Effector memory CD8-positive, alpha-beta T cell (primary cell): ENCODE results near the gene MEOX2.

Source experiments
- ATAC-seq: fragments of 150-1000 bp; cut with Tn5 transposase; replicated peaks from 2 replicates; pipeline ENCODE4 v1.10.0; 2021; ENCODE audit warnings: mild to moderate bottlenecking, moderate library complexity
- DNase-seq, 3 experiments: peaks; one replicate each; pipeline ENCODE4 v3.0.0; 2021
- H3K27ac Mint-ChIP-seq, 2 donors: one replicate each; pipeline ENCODE4 v1.8.0; 2022; ENCODE audit warnings: mild to moderate bottlenecking in 2 of 2, mixed read lengths in 2 of 2, moderate library complexity in 2 of 2
- H3K27me3 Mint-ChIP-seq, 2 donors: one replicate each; pipeline ENCODE4 v1.8.0; 2022; ENCODE audit warnings: mixed read lengths in 2 of 2
- H3K36me3 Mint-ChIP-seq: one replicate; pipeline ENCODE4 v1.8.0; 2022; ENCODE audit warnings: mild to moderate bottlenecking, moderate library complexity, mixed read lengths; ENCODE audit not compliant: insufficient read depth
- H3K4me1 Mint-ChIP-seq, 2 donors: one replicate each; pipeline ENCODE4 v1.8.0; 2022; ENCODE audit warnings: low read depth in 2 of 2, mixed read lengths in 2 of 2
- H3K4me3 Mint-ChIP-seq, 2 donors: one replicate each; pipeline ENCODE4 v1.8.0; 2022; ENCODE audit warnings: mild to moderate bottlenecking in 2 of 2, mixed read lengths in 2 of 2, moderate library complexity in 2 of 2
- H3K9me3 Mint-ChIP-seq, 2 donors: one replicate each; pipeline ENCODE4 v1.8.0; 2022; ENCODE audit warnings: mixed read lengths in 2 of 2

MEOX2 gene

GRCh38 chr7:15669443-15670090 lies 16.9 kb downstream of the MEOX2 start:
- DNase-seq = no peak
- Mint-ChIP-seq H3K4me3 (no peak overlapping the region), H3K27me3 (no peaks in the 10 kb centered on the region)

GRCh38 chr7:15667991-15668390 lies 18.5 kb downstream of the MEOX2 start:
- Mint-ChIP-seq H3K4me1 (no peaks in the 10 kb centered on the region), H3K27me3 (no peaks in the 10 kb centered on the region), H3K4me3 (no peak overlapping the region), H3K9me3 (peaks cover 0 to 12% of the 10 kb centered on the region in 2 donors), H3K36me3 (no peaks in the 10 kb centered on the region), H3K27ac (no peak overlapping the region)
- DNase-seq (no peak), ATAC-seq (no peak)

More at GRCh38 chr7:15669443-15670090, 16.9 kb downstream of the MEOX2 start:
- ATAC-seq = no peak
- Mint-ChIP-seq H3K36me3 (no peaks in the 10 kb centered on the region), H3K9me3 (peaks cover 0 to 10% of the 10 kb centered on the region in 2 donors), H3K4me1 (no peaks in the 10 kb centered on the region), H3K27ac (no peak overlapping the region)

- Mint-ChIP-seq H3K27ac (no peak overlapping the region), H3K4me3 (no peak overlapping the region), H3K27me3 (no peaks in the 10 kb centered on the region), H3K36me3 (no peaks in the 10 kb centered on the region), H3K9me3 (peaks cover under 1 to 5% of the 10 kb centered on the region in 2 donors), H3K4me1 (no peaks in the 10 kb centered on the region)
- DNase-seq (no peak), ATAC-seq (no peak)
Measured at GRCh38 chr7:15662451-15662850, 24.0 kb downstream of the MEOX2 start.

- H3K27me3 Mint-ChIP-seq = no peaks in the 10 kb centered on the region
- peaks cover 6% of the 10 kb centered on the region in 2 donors for H3K9me3 Mint-ChIP-seq
- no peak for DNase-seq
- no peak overlapping the region for H3K4me3 Mint-ChIP-seq
- H3K36me3 Mint-ChIP-seq = no peaks in the 10 kb centered on the region
- H3K4me1 Mint-ChIP-seq = no peaks in the 10 kb centered on the region
- H3K27ac Mint-ChIP-seq = no peak overlapping the region
- no peak for ATAC-seq
Measured at GRCh38 chr7:15658247-15658646, 28.2 kb downstream of the MEOX2 start.

- no peaks in the 10 kb centered on the region for H3K27me3 Mint-ChIP-seq
- H3K27ac Mint-ChIP-seq = no peak overlapping the region
- no peaks in the 10 kb centered on the region for H3K4me1 Mint-ChIP-seq
- no peaks in the 10 kb centered on the region for H3K36me3 Mint-ChIP-seq
- H3K4me3 Mint-ChIP-seq = no peak overlapping the region
- no peak for DNase-seq
- ATAC-seq = no peak
- peaks cover 6 to 13% of the 10 kb centered on the region in 2 donors for H3K9me3 Mint-ChIP-seq
Measured at GRCh38 chr7:15652776-15653290, 33.6 kb downstream of the MEOX2 start.

- Mint-ChIP-seq H3K9me3 (peaks cover 6 to 7% of the 10 kb centered on the region in 2 donors), H3K27me3 (no peaks in the 10 kb centered on the region), H3K4me3 (no peak overlapping the region), H3K27ac (no peak overlapping the region), H3K36me3 (no peaks in the 10 kb centered on the region), H3K4me1 (no peaks in the 10 kb centered on the region)
- ATAC-seq = no peak
- DNase-seq = no peak
Measured at GRCh38 chr7:15651693-15652092, 34.8 kb downstream of the MEOX2 start.

- no peaks in the 10 kb centered on the region for H3K36me3 Mint-ChIP-seq
- no peaks in the 10 kb centered on the region for H3K4me1 Mint-ChIP-seq
- H3K27me3 Mint-ChIP-seq = no peaks in the 10 kb centered on the region
- ATAC-seq (no peak), DNase-seq (no peak)
- no peak overlapping the region for H3K4me3 Mint-ChIP-seq
- H3K9me3 Mint-ChIP-seq = peaks cover 0 to 7% of the 10 kb centered on the region in 2 donors
- H3K27ac Mint-ChIP-seq = no peak overlapping the region
Measured at GRCh38 chr7:15650787-15651186, 35.7 kb downstream of the MEOX2 start.

- no peaks in the 10 kb centered on the region for H3K27me3 Mint-ChIP-seq
- no peak overlapping the region for H3K4me3 Mint-ChIP-seq
- no peak overlapping the region for H3K27ac Mint-ChIP-seq
- DNase-seq (no peak), ATAC-seq (no peak)
- H3K4me1 Mint-ChIP-seq = no peaks in the 10 kb centered on the region
- no peaks in the 10 kb centered on the region for H3K36me3 Mint-ChIP-seq
- peaks cover 0 to 7% of the 10 kb centered on the region in 2 donors for H3K9me3 Mint-ChIP-seq
Measured at GRCh38 chr7:15648461-15648961, 38.0 kb downstream of the MEOX2 start.

GRCh38 chr7:15647309-15647708 lies 39.2 kb downstream of the MEOX2 start:
- Mint-ChIP-seq H3K27me3 (no peaks in the 10 kb centered on the region), H3K4me3 (no peak overlapping the region), H3K4me1 (no peaks in the 10 kb centered on the region), H3K27ac (no peak overlapping the region), H3K36me3 (no peaks in the 10 kb centered on the region), H3K9me3 (peaks cover 0 to 7% of the 10 kb centered on the region in 2 donors)
- DNase-seq (no peak), ATAC-seq (no peak)

- H3K4me1 Mint-ChIP-seq = no peaks in the 10 kb centered on the region
- DNase-seq (no peak), ATAC-seq (no peak)
- no peak overlapping the region for H3K4me3 Mint-ChIP-seq
- no peaks in the 10 kb centered on the region for H3K27me3 Mint-ChIP-seq
- H3K9me3 Mint-ChIP-seq = peaks cover 0 to 3% of the 10 kb centered on the region in 2 donors
- no peaks in the 10 kb centered on the region for H3K36me3 Mint-ChIP-seq
- no peak overlapping the region for H3K27ac Mint-ChIP-seq
Measured at GRCh38 chr7:15643000-15643705, 43.3 kb downstream of the MEOX2 start.

GRCh38 chr7:15628876-15629275 lies 57.6 kb downstream of the MEOX2 start:
- Mint-ChIP-seq H3K9me3 (peaks cover 0 to 4% of the 10 kb centered on the region in 2 donors), H3K27ac (no peak overlapping the region), H3K36me3 (no peaks in the 10 kb centered on the region), H3K4me3 (no peak overlapping the region), H3K27me3 (no peaks in the 10 kb centered on the region), H3K4me1 (no peaks in the 10 kb centered on the region)
- DNase-seq (no peak), ATAC-seq (no peak)

- H3K27ac Mint-ChIP-seq = no peak overlapping the region
- ATAC-seq (no peak), DNase-seq (no peak)
- H3K27me3 Mint-ChIP-seq = no peaks in the 10 kb centered on the region
- peaks cover 0 to 4% of the 10 kb centered on the region in 2 donors for H3K9me3 Mint-ChIP-seq
- H3K36me3 Mint-ChIP-seq = no peaks in the 10 kb centered on the region
- no peak overlapping the region for H3K4me3 Mint-ChIP-seq
- H3K4me1 Mint-ChIP-seq = no peaks in the 10 kb centered on the region
Measured at GRCh38 chr7:15626041-15626440, 60.4 kb downstream of the MEOX2 start.

- Mint-ChIP-seq H3K4me1 (no peaks in the 10 kb centered on the region), H3K4me3 (no peak overlapping the region), H3K27me3 (no peaks in the 10 kb centered on the region), H3K36me3 (no peaks in the 10 kb centered on the region), H3K9me3 (peaks cover 0 to 4% of the 10 kb centered on the region in 2 donors), H3K27ac (no peak overlapping the region)
- no peak for DNase-seq
- no peak for ATAC-seq
Measured at GRCh38 chr7:15625466-15625865, 61.0 kb downstream of the MEOX2 start.

GRCh38 chr7:15621468-15621867 lies 65.0 kb downstream of the MEOX2 start:
- no peak for ATAC-seq
- Mint-ChIP-seq H3K9me3 (no peaks in the 10 kb centered on the region), H3K4me3 (no peak overlapping the region), H3K27ac (no peak overlapping the region), H3K36me3 (no peaks in the 10 kb centered on the region), H3K4me1 (no peaks in the 10 kb centered on the region), H3K27me3 (no peaks in the 10 kb centered on the region)
- no peak for DNase-seq
